Type B pancreatic cell (in vitro differentiated cells): ENCODE measurements around the gene ROR2. TPM values are rescaled to one million over a fixed set of nuclear protein-coding genes. Genes with fewer than 3 reads are reported as not detected.

Experiments
- DNase-seq: peaks from one replicate; pipeline ENCODE4 v3.0.0; 2021; ENCODE audit warnings: mixed read lengths; ENCODE audit not compliant: unreplicated experiment; ENCODE audit errors: extremely low spot score
- H3K27ac Mint-ChIP-seq: 2 replicates; pipeline ENCODE4 v1.8.0; 2021; ENCODE audit warnings: mild to moderate bottlenecking, mixed read lengths
- H3K27me3 Mint-ChIP-seq: 2 replicates; pipeline ENCODE4 v1.8.0; 2021; ENCODE audit warnings: mixed read lengths
- H3K36me3 Mint-ChIP-seq: 2 replicates; pipeline ENCODE4 v1.8.0; 2021; ENCODE audit warnings: mixed read lengths
- H3K4me1 Mint-ChIP-seq: one replicate; pipeline ENCODE4 v1.8.0; 2021; ENCODE audit warnings: mixed read lengths; ENCODE audit not compliant: unreplicated experiment
- H3K4me3 Mint-ChIP-seq: 2 replicates; pipeline ENCODE4 v1.8.0; 2021; ENCODE audit warnings: mild to moderate bottlenecking, mixed read lengths
- H3K9me3 Mint-ChIP-seq: 2 replicates; pipeline ENCODE4 v1.8.0; 2021; ENCODE audit warnings: mixed read lengths
- CTCF ChIP-seq: fragments of 200-600 bp; sonication (generic); conservative IDR thresholded peaks from 2 replicates; pipeline ENCODE4 v1.5.0; 2021; ENCODE audit warnings: antibody characterized with exemption, mild to moderate bottlenecking
- total RNA-seq: library from RNA; stranded (reverse); gene quantifications from 2 replicates; pipeline ENCODE4 v1.2.1, GENCODE V29; 2021; ENCODE audit warnings: low replicate concordance

ROR2 gene
- total RNA-seq, 1 donor from 2014 or later: 48.9 TPM

DNA sequence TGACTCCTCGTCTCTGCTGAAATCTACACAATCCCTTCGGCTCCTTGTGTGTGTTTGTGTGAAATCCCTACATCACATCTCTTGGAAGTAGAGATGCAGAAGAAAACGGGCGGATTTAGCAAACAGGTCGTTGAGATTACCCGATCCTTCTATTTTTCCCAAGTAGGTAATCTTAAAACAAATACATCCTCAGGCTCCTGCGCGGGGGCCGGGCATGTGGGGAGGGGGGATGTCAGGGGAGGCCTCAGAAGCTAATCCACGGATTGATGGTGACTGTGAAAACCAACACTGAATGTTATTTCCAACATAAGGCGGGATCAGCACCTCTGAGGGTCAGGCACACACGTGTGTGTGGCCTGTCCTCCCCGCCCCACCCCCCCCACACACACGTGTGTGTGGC is 137.8 kb downstream of the ROR2 start:
- Mint-ChIP-seq H3K27me3 (peaks cover 4% of the 10 kb centered on the region), H3K36me3 (peaks cover 3% of the 10 kb centered on the region), H3K27ac (no peak overlapping the region), H3K4me1 (peaks cover 60% of the 10 kb centered on the region), H3K4me3 (no peak overlapping the region), H3K9me3 (no peaks in the 10 kb centered on the region)
- TF ChIP-seq CTCF: no peak
- DNase-seq: no peak

GRCh38 chr9:91811024-91811909 is 138.8 kb downstream of the ROR2 start:
- no peak overlapping the region for H3K4me3 Mint-ChIP-seq
- H3K36me3 Mint-ChIP-seq: peaks cover 3% of the 10 kb centered on the region
- H3K9me3 Mint-ChIP-seq: no peaks in the 10 kb centered on the region
- DNase-seq: no peak
- H3K4me1 Mint-ChIP-seq: peaks cover 55% of the 10 kb centered on the region
- no peak overlapping the region for H3K27ac Mint-ChIP-seq
- H3K27me3 Mint-ChIP-seq: peaks cover 4% of the 10 kb centered on the region
- no peak for TF ChIP-seq CTCF

DNA sequence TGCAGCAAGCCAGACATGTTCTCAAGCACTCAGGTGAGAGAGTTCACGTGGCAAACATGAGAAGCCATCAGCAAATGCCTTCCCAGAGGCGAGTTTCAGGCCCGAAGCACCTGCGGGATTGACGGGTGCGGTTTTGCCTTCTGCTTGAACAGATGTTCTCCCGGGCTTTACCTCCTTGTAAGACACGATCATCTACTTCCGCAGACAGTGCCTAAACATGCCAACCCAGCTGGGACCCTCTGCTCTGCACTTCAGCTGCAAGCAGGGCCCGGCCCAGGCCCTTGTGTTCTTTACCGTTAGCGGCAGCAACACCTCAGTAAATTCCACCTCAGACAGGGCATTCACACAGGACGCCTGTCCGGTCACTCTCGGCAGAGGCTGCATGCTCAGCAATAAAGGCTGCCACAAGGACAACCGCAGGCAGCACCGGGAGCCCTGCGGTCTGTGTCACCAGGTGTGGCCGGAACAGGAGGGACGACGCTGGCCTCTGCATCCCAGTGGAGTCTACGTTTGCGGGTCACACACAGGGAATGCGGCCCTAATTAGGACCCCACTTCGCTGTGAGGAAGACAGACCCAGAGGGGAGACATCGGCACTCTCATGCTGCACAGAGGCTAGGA is 139.6 kb downstream of the ROR2 start:
- H3K27me3 Mint-ChIP-seq: peaks cover 4% of the 10 kb centered on the region
- H3K36me3 Mint-ChIP-seq: peaks cover 3% of the 10 kb centered on the region
- TF ChIP-seq CTCF: no peak
- H3K27ac Mint-ChIP-seq: no peak overlapping the region
- H3K9me3 Mint-ChIP-seq: no peaks in the 10 kb centered on the region
- no peak overlapping the region for H3K4me3 Mint-ChIP-seq
- peaks cover 48% of the 10 kb centered on the region for H3K4me1 Mint-ChIP-seq
- DNase-seq: no peak

- Mint-ChIP-seq H3K27ac (no peak overlapping the region), H3K9me3 (no peaks in the 10 kb centered on the region), H3K36me3 (peaks cover 3% of the 10 kb centered on the region), H3K4me1 (peaks cover 48% of the 10 kb centered on the region), H3K27me3 (peaks cover 4% of the 10 kb centered on the region), H3K4me3 (no peak overlapping the region)
- TF ChIP-seq CTCF: no peak
- no peak for DNase-seq
Observed at GRCh38 chr9:91809581-91810285, 140.3 kb downstream of the ROR2 start.

DNA sequence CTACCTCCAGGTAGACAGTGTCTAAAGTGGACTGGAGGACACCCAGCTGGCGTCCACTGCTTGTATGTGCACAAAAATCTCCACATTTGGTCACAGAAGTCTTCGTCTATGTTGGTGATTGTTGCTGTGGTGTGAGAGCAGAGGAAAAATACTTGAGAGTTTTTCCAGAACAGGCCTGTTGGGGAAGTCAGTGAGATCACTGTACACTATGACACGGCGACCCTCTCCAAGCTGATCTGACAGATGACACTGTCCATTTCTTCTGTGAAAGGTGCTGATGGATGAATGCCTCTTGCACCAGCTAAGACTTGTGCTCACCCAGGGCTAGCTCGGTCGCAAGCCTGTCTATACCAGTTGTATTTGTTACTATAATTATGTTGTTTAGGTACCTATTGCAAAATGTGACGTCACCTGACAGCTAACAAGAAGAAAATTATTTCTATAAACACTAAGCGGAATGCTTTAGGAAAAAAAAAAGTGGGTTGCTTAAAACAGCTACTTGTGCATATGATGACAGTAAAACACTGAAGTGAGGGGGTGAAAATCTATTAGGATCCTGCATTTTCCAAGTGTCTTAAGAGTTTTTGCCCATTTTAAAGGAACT is 142.3 kb downstream of the ROR2 start:
- Mint-ChIP-seq H3K36me3 (peaks cover 3% of the 10 kb centered on the region), H3K9me3 (no peaks in the 10 kb centered on the region), H3K27ac (no peak overlapping the region), H3K27me3 (peaks cover 4% of the 10 kb centered on the region), H3K4me3 (no peak overlapping the region), H3K4me1 (peaks cover 47% of the 10 kb centered on the region)
- no peak for DNase-seq
- TF ChIP-seq CTCF: no peak
